Left lung (tissue), 10 donors: ENCODE data around the gene LTF. TPM values are rescaled to one million over a fixed set of nuclear protein-coding genes. Genes with fewer than 3 reads are reported as not detected.

Source experiments
- ATAC-seq: fragments of 200-7000 bp; cut with Tn5 transposase; one replicate; pipeline ENCODE4 v1.9.1; 2020; ENCODE audit warnings: moderate library complexity
- DNase-seq, 4 donors: peaks; one replicate each; pipeline ENCODE4 v3.0.0-alpha.2; 2013 to 2020
- H3K27ac ChIP-seq, 2 donors: fragments of 200-600 bp; sonication (generic) in 1 of 2; one replicate each; pipeline versions ENCODE4 v1.5.0 to v1.8.0; 2020 to 2021
- H3K27me3 ChIP-seq, 2 donors: fragments of 200-600 bp; sonication (generic) in 1 of 2; one replicate each; pipeline versions ENCODE4 v1.5.0 to v1.8.0; 2020 to 2021
- H3K36me3 ChIP-seq, 2 donors: fragments of 200-600 bp; sonication (generic) in 1 of 2; one replicate each; pipeline versions ENCODE4 v1.5.0 to v1.8.0; 2020 to 2021
- H3K4me1 ChIP-seq, 2 donors: fragments of 200-600 bp; one replicate each; pipeline ENCODE4 v1.8.0; 2021
- H3K4me3 ChIP-seq, 2 donors: fragments of 200-600 bp; sonication (generic) in 1 of 2; one replicate each; pipeline versions ENCODE4 v1.5.0 to v1.8.0; 2020 to 2021; ENCODE audit warnings: mild to moderate bottlenecking in 1 of 2
- H3K9me3 ChIP-seq, 2 donors: fragments of 200-600 bp; sonication (generic) in 1 of 2; one replicate each; pipeline versions ENCODE4 v1.5.0 to v1.8.0; 2020 to 2021
- intact Hi-C, 2 donors: fragments of 100-400 bp; cut with DNase I; formaldehyde crosslinking; loops; one replicate each; pipeline versions ENCODE4 v1.11.2 to v1.14.2; 2022
- polyA plus RNA-seq, 6 donors: library from polyadenylated mRNA; unstranded; fragments of 120-200 nt; gene quantifications; one replicate each; pipeline ENCODE4 v1.2.1, GENCODE V29; 2013; ENCODE audit not compliant: insufficient read length in 6 of 6
- total RNA-seq, 2 donors: library from RNA; stranded (reverse); fragmentation: NEBNext Ultra II Directional; extraction: Animal tissue kit (Norgen Biotek cat#: 25700); gene quantifications; one replicate each; pipeline ENCODE4 v1.2.1, GENCODE V29; 2021
- TF ChIP-seq, protein P1 (sequence below), 2 donors: fragments of 200-600 bp; sonication (generic) in 1 of 2; IDR thresholded peaks; one replicate each; pipeline versions ENCODE4 v1.5.0 to v1.8.0; 2021; ENCODE audit warnings: antibody characterized with exemption in 2 of 2
- donor health status: DM: no; HTN: yes; CAD: no.
- donor health status: DM: no; HTN: no; CAD: no.

Gene LTF
- total and polyA plus RNA-seq, 8 donors = 2.3 to 113 (median 5.5) TPM

DNA sequence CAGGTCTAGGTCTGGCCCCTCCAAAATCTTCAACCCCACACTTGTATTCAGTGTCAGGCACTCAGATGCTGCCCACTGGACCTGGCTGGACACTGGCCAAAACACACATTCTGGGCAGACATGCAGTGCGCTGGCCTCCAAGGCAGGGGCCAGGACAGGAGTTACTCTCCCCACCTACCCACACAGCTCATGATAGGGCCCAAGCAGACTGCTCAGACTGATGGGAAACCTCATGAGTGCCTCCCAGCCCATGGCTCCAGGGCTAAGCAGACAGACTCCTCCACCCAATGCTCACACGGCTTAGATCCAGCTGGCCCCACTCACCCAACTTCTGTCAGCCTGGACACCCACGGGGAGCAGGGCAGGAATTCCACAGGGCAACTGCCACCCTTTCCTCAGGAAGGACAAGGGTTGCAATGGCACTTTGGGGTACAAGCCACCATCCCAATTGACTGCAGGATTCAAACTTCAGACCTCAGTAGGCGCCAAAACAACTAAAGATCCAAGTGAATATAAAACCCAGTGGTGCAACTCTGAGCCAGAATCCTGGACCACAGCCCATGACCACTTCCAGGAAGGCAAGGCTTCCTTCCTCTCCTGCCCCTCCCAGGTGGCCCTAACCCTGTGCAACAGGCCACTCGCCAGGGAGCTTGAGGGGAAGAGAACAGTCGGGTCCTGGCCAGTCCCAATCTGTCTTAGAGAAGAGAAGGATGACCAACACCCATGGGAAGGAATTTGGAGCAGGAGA lies 1.4 kb downstream of the LTF start:
- ATAC-seq = peak; percentile 13
- Histone ChIP-seq H3K36me3 (no peaks in the 10 kb centered on the region), H3K27me3 (peaks cover 12 to 25% of the 10 kb centered on the region in 2 donors), H3K4me1 (peaks cover 0 to 49% of the 10 kb centered on the region in 2 donors), H3K27ac (peak overlapping the region in 1 of 2 donors; percentile 81), H3K9me3 (no peaks in the 10 kb centered on the region), H3K4me3 (no peak overlapping the region)
- TF ChIP-seq, protein P1, sequence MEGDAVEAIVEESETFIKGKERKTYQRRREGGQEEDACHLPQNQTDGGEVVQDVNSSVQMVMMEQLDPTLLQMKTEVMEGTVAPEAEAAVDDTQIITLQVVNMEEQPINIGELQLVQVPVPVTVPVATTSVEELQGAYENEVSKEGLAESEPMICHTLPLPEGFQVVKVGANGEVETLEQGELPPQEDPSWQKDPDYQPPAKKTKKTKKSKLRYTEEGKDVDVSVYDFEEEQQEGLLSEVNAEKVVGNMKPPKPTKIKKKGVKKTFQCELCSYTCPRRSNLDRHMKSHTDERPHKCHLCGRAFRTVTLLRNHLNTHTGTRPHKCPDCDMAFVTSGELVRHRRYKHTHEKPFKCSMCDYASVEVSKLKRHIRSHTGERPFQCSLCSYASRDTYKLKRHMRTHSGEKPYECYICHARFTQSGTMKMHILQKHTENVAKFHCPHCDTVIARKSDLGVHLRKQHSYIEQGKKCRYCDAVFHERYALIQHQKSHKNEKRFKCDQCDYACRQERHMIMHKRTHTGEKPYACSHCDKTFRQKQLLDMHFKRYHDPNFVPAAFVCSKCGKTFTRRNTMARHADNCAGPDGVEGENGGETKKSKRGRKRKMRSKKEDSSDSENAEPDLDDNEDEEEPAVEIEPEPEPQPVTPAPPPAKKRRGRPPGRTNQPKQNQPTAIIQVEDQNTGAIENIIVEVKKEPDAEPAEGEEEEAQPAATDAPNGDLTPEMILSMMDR (IDR thresholded peaks at IDR 0.05) = no peak
- intact Hi-C loops = no loop called here
- DNase-seq = no peak

DNA sequence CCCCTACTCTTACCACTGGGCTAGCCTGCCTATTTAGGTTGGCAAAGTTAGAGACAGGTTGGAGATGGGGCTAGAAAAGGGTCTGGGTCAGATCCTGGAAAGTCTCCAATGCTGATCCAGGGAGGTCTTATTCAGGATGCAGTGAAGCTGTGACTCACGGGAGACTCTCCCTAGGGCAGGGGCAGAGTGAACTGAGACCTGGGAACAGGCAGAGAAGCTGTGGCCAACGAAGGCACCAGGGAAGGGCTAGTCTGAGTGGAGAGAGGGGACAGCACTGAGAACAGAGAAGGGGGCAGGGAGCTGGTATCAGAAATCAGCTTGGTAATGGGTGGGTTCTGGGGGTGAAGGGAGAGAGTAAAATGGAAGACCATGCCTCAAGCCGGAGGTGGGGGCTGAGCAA lies 2.2 kb downstream of the LTF start:
- H3K4me1 ChIP-seq = peaks cover 0 to 49% of the 10 kb centered on the region in 2 donors
- DNase-seq (no peak), ATAC-seq (no peak)
- peaks cover 12 to 25% of the 10 kb centered on the region in 2 donors for H3K27me3 ChIP-seq
- intact Hi-C loops = no loop called here
- TF ChIP-seq, protein P1 (IDR thresholded peaks at IDR 0.05) = no peak
- no peak overlapping the region for H3K4me3 ChIP-seq
- no peaks in the 10 kb centered on the region for H3K36me3 ChIP-seq
- H3K27ac ChIP-seq = peak overlapping the region in 1 of 2 donors; percentile 81
- no peaks in the 10 kb centered on the region for H3K9me3 ChIP-seq

DNA sequence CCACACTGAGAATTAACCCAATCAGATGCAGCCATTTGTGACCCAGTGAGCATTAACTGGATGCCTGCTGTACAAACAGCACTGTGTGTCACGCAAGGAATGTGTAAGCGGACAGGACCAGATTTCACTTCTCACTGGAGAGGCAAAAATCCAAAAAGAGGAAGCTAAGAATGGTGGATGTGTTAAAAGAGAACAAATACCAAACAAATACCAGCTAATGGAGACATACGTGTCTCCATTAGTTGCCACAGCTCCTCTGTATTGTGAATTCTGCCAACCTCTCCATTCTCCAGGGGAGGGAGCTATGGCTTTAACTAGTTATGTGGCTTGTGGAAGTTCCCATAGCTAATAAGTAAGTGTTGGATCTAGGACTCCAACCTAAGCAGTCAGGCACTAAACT lies 2.6 kb downstream of the LTF start:
- H3K4me1 ChIP-seq = peaks cover 0 to 49% of the 10 kb centered on the region in 2 donors
- no peak overlapping the region for H3K4me3 ChIP-seq
- H3K36me3 ChIP-seq = no peaks in the 10 kb centered on the region
- peaks cover 12 to 25% of the 10 kb centered on the region in 2 donors for H3K27me3 ChIP-seq
- H3K27ac ChIP-seq = peak overlapping the region in 1 of 2 donors; percentile 81
- DNase-seq (no peak), ATAC-seq (peak; percentile 12)
- TF ChIP-seq, protein P1 (IDR thresholded peaks at IDR 0.05) = no peak
- H3K9me3 ChIP-seq = no peaks in the 10 kb centered on the region
- intact Hi-C loops = no loop called here

DNA sequence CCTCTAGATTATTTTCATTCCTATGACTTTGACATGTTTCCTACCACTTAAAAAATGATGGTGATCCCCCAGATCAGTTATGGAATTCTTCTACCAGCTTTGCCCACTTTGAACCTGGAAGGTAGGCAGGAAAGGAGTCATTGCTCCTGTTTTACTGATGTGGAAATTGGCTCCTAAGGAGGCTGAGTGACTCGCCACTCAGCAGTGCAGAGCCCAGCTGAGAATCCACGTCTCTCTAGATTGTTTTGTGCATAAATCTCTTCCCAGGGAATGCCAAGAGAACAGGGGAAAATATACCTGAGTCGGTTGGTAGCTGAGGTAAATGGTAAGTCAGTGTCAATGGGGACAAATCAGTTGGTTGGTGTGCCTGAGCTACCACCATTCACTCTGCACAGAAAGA lies 4.7 kb downstream of the LTF start:
- peak overlapping the region in 1 of 2 donors; percentile 13 for H3K27ac ChIP-seq
- peaks cover 0 to 41% of the 10 kb centered on the region in 2 donors for H3K4me1 ChIP-seq
- TF ChIP-seq, protein P1 (IDR thresholded peaks at IDR 0.05) = no peak
- DNase-seq (no peak), ATAC-seq (no peak)
- H3K36me3 ChIP-seq = peaks cover 0 to 6% of the 10 kb centered on the region in 2 donors
- intact Hi-C loops = no loop called here
- no peak overlapping the region for H3K4me3 ChIP-seq
- no peaks in the 10 kb centered on the region for H3K9me3 ChIP-seq
- H3K27me3 ChIP-seq = peaks cover 10 to 21% of the 10 kb centered on the region in 2 donors

DNA sequence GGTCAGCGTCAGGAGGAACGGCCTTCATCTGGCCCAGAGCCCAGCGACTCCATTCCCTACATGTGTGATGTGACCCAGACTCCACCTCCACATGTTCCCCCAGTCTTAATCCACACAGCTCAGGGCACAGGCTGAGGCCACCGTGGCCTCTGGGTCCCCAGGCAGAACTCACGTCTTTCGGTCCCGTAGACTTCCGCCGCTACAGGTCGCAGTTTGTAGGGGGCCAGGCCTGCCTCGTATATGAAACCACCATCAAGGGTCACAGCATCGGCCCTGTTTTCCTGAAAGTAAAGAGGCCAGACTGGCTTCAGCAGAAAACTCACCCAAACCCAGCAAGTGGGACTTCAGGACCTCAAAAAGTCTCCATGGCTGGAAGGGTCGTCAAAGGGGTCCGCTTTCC lies 8.6 kb downstream of the LTF start:
- intact Hi-C loops = no loop called here
- DNase-seq (no peak), ATAC-seq (no peak)
- no peaks in the 10 kb centered on the region for H3K9me3 ChIP-seq
- no peak overlapping the region for H3K27ac ChIP-seq
- H3K4me1 ChIP-seq = peaks cover 0 to 1% of the 10 kb centered on the region in 2 donors
- H3K4me3 ChIP-seq = no peak overlapping the region
- H3K36me3 ChIP-seq = peaks cover 0 to 15% of the 10 kb centered on the region in 2 donors
- H3K27me3 ChIP-seq = no peaks in the 10 kb centered on the region
- TF ChIP-seq, protein P1 (IDR thresholded peaks at IDR 0.05) = no peak
